Measurements from ENCODE around the gene FNBP1L.

DNA sequence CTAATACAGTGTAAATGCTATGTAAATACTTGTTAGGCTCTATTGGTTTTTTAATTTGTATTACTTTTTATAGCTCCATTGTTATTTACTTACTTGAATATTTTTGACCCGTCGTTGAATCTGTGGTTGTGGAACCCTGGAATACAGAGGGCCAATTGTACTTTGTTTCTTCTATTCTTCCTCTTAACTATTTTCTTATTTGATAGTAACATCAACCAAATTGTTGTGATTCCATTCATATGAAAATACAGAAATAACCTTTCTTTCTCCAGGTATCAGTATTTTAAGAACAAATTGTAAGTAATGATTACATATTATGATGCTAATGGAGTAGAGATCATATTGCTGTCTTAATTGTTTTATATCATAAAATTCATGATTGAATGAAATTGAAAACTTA lies 73.7 kb downstream of the FNBP1L start:
- no peak for TF ChIP-seq ZNF473 (tag by site-specific recombination; IDR thresholded peaks at IDR 0.05)
- TF ChIP-seq ZNF121 (tag by site-specific recombination; IDR thresholded peaks at IDR 0.05): no peak
- TF ChIP-seq BCL11A (tag by site-specific recombination; IDR thresholded peaks at IDR 0.05; ENCODE audit: low read depth): no peak
- TF ChIP-seq ZNF362 (tag by site-specific recombination; IDR thresholded peaks at IDR 0.05): no peak
- TF ChIP-seq, protein P1, sequence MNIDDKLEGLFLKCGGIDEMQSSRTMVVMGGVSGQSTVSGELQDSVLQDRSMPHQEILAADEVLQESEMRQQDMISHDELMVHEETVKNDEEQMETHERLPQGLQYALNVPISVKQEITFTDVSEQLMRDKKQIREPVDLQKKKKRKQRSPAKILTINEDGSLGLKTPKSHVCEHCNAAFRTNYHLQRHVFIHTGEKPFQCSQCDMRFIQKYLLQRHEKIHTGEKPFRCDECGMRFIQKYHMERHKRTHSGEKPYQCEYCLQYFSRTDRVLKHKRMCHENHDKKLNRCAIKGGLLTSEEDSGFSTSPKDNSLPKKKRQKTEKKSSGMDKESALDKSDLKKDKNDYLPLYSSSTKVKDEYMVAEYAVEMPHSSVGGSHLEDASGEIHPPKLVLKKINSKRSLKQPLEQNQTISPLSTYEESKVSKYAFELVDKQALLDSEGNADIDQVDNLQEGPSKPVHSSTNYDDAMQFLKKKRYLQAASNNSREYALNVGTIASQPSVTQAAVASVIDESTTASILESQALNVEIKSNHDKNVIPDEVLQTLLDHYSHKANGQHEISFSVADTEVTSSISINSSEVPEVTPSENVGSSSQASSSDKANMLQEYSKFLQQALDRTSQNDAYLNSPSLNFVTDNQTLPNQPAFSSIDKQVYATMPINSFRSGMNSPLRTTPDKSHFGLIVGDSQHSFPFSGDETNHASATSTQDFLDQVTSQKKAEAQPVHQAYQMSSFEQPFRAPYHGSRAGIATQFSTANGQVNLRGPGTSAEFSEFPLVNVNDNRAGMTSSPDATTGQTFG (tag by site-specific recombination; IDR thresholded peaks at IDR 0.05; ENCODE audit: borderline replicate concordance): no peak
- no peak for TF ChIP-seq CTCF (tag by site-specific recombination; IDR thresholded peaks at IDR 0.05)
- no peak for TF ChIP-seq ZNF114 (tag by site-specific recombination; IDR thresholded peaks at IDR 0.05)
- TF ChIP-seq YY1 (tag by site-specific recombination; IDR thresholded peaks at IDR 0.05): no peak
- TF ChIP-seq, protein P2, sequence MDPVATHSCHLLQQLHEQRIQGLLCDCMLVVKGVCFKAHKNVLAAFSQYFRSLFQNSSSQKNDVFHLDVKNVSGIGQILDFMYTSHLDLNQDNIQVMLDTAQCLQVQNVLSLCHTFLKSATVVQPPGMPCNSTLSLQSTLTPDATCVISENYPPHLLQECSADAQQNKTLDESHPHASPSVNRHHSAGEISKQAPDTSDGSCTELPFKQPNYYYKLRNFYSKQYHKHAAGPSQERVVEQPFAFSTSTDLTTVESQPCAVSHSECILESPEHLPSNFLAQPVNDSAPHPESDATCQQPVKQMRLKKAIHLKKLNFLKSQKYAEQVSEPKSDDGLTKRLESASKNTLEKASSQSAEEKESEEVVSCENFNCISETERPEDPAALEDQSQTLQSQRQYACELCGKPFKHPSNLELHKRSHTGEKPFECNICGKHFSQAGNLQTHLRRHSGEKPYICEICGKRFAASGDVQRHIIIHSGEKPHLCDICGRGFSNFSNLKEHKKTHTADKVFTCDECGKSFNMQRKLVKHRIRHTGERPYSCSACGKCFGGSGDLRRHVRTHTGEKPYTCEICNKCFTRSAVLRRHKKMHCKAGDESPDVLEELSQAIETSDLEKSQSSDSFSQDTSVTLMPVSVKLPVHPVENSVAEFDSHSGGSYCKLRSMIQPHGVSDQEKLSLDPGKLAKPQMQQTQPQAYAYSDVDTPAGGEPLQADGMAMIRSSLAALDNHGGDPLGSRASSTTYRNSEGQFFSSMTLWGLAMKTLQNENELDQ (tag by site-specific recombination; IDR thresholded peaks at IDR 0.05; ENCODE audit: low read depth): no peak
